ENCODE results near the gene MLC1.

The MLC1 gene

DNA sequence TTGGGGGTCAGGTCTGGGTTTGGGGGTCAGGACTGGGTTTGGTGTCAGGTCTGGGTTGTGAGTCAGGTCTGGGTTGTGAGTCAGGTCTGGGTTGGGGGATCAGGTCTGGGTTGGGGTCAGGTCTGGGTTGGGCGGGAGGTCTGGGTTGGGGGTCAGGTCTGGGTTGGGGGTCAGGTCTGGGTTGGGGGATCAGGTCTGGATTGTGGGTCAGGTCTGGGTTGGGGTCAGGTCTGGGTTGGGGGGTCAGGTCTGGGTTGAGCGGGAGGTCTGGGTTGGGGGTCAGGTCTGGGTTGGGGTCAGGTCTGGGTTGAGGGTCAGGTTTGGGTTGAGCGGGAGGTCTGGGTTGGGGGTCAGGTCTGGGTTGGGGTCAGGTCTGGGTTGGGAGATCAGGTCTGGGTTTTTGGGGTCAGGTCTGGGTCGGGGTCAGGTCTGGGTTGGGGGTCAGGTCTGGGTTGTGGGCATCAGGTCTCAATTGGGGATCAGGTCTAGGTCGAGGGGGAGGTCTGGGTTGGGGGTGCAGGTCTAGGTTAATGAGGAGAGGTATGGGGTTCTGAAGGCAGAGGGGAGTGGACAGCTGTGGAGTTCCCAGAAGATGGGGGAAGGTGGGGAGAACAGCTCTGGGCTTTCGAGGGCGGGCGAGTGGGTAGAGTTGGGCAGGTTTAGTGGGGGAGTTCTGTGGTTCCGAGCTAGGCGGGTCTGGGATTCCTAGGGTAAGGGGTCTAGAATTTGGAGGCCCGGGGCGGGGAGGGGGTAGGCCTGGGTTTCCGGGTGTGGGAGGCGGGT is 27.8 kb downstream of the MLC1 start:
- no peak for DNase-seq

GRCh38 chr22:50056214-50056972 is 28.8 kb downstream of the MLC1 start:
- no peak for DNase-seq

DNA sequence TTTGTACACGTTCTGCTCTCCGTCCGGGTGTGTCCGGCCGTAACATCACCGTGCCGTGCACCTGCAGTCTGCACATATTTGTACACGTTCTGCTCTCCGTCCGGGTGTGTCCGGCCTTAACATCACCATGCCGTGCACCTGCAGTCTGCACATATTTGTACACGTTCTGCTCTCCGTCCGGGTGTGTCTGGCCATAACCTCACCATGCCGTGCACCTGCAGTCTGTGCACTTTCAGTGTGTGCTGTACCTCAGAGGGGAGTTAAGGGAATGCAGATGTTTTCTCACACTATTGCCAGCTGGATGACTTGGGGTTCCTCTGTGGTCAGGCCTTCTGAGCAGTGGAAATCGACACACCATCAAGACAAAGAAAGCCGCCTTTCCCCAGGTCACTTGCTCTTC is 31.4 kb downstream of the MLC1 start:
- no peak for DNase-seq

- DNase-seq = no peak
Observed at GRCh38 chr22:50051930-50052329, 33.3 kb downstream of the MLC1 start.

DNA sequence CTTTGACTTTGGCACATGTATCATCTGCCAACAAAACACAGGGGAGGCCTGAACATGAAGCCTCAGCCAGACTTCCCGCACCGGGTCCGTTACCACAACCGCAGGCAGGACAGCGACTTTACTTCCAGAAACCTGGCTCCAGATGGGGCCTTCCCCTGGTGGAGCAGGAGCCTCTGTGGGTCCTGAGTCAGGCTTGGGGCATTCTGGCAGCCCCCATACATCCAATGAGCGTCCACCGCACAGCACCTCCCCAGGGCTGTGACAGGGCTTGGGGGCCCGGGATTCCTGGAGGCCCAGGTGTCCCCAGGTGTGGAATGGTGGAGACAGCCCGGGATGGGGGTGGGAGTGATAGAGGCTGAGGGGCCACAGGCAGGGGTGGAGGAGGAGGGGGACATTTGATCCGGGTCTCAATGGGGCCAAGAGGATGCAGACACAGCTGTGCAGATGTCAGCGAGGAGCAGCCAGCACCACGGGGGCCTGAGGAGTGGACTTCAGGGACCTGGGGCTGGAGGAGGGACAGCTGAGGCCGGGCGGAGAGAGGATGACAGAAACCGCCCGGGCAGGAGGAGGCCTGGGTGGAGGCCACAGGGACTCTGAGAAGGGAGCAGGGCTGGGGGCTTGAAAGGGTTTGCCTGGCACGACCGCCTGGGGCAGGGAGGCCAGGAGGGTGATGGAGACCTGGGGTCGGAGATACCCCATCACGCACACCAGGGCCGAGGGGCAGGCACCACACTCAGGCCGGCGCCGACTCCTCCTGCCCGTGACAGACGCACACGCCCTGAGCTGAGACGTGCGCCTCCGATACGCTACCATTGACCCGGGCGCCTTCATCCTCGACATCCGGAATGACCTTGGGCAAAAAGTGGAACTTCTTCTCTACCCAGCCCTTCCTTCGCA is 35.7 kb downstream of the MLC1 start:
- DNase-seq = no peak

GRCh38 chr22:50048836-50049235 is 36.4 kb downstream of the MLC1 start:
- no peak for DNase-seq

DNA sequence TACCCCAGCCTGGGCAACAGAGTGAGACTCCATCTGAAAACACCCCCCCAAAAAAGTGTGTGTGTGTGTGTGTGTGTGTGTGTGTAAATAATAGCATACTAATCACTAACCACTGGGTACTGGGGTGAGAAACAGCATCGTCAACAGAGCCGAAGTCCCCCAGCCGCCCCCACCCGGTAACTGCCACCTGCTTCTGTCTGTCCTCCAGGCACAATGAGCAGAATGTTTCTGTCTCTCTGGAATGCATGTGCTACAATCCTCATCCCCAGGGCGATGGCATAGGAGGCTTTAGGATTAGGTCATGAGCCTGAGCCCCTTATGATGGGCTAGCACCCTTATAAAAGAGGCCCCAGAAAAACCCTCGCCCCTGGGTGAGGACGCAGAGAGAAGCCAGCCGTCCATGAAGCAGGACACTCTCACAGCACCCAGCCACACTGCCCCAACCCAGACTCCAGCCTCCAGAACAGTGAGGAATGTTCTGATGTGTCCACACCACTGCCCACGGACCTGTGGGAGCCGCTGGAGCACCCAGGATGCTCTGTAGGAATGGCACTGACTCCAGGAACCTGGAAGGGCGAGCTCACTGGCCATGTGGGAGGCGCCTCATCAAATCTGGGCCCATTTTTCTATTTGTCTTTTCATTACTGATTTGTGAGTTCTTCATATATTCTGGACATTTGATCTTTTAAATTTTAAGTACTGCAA is 37.0 kb downstream of the MLC1 start:
- DNase-seq = no peak

DNA sequence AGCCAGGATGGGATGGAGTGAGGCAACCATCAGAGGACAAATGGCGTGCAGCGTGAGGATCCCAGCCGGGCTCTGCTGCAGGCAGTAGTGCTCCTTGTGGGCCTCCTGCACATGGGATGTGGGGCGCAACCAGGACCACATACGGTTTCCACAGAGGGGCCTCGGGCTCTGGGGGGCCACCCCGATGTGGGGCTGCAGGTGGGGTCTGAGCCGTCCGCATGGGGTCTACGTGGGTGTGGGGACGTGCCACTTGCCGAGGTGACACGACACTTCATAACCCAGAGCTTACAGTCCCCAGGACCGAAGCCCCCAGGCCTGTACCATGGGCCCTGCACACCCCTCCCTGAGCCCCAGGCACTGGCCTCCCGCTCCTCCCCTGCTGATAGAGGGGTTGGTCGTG is 37.9 kb downstream of the MLC1 start:
- DNase-seq = no peak

DNA sequence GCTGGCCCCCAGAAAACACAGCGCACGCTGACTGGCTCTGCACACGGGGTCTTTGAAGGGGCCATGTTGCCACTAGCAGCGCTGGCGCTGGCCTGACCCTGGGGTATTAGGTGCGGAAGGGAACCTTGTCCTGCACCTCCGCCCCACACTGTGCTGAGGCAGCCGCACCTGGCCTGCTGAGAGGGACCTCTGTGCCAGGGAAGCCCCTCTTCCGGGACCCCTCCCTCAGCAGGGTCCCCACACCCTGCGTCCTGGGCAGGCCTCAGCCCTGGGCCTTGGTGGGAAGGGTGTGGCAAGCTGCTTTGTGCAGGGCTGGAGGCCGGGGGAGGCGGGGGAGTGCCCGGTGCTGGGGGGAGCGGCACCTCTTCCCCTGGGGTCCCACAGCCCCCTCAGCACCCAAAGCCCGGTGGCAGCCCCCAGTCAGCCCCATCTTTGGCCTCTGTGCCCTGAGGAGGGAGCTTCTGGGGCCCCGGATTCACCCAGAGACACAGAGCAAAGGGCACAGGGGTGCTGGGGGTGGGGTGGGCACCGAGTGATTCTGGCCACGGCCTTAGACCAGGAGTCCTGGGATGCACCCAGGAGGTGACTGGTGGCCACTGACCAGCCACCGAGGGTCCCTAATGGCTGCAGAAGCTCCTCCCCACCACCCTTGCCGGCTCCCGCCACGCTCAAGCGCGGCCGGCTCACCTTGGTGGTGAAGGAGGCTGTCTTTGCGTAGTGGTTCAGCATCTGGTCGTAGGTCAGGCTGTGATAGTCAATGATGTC is 38.6 kb downstream of the MLC1 start:
- no peak for DNase-seq

- no peak for DNase-seq
Observed at GRCh38 chr22:50046019-50046415, 39.2 kb downstream of the MLC1 start.

GRCh38 chr22:50045211-50046018 is 39.8 kb downstream of the MLC1 start:
- DNase-seq = no peak

- DNase-seq = no peak
Observed at GRCh38 chr22:50044485-50045118, 40.6 kb downstream of the MLC1 start.

DNA sequence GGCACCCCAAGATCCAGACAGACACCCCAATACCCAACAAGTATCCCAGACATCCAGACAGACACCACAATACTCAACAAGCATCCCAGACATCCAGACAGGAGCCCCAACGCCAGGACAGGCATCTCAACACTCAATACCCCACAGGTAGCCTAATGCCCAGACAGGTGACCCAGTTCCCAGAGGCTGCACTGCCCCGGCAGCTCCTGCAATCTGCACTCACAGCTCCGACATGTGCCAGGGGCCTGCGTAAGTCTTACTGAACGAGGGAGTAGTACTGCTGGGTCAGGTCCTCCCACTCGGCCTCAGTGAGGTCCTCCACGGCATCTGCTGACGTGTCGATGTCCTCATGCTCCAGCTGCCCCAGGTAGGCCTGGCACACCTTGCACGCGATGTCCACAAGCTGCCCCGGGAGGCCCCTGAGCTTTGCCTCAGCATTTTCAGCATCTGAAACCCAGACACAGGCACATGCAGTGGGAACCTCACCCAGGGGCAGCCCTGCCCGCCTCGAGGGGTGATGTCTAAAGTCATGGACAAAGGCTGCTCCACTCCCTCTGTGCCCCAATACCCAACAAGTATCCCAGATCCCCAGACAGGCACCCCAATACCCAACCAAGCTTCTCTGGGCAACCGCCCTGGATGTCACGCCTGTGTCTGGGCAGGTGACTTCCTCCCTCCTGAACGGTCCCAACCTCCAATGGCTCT is 43.7 kb downstream of the MLC1 start:
- DNase-seq = no peak

DNA sequence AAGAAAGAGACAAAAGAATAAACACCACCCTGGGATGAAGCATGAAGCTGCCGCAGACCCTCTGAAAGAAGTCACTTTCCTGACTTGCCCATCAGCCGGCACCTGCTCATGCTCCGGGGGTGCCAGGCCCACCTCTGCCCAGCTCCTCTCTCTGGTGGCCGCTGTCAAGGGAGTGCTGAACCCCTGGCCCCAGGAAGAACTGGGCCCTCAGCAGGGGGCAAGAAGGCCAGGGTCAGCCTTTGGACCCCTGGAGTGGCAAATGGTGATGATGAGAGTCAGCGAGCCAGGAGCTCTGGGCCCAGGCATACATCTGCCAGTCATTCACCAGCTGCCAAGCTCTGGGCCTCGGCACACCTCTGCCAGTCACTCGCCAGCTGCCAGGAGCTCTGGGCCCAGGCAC is 44.5 kb downstream of the MLC1 start:
- DNase-seq = no peak

GRCh38 chr22:50039669-50040443 is 45.4 kb downstream of the MLC1 start:
- DNase-seq = no peak

DNA sequence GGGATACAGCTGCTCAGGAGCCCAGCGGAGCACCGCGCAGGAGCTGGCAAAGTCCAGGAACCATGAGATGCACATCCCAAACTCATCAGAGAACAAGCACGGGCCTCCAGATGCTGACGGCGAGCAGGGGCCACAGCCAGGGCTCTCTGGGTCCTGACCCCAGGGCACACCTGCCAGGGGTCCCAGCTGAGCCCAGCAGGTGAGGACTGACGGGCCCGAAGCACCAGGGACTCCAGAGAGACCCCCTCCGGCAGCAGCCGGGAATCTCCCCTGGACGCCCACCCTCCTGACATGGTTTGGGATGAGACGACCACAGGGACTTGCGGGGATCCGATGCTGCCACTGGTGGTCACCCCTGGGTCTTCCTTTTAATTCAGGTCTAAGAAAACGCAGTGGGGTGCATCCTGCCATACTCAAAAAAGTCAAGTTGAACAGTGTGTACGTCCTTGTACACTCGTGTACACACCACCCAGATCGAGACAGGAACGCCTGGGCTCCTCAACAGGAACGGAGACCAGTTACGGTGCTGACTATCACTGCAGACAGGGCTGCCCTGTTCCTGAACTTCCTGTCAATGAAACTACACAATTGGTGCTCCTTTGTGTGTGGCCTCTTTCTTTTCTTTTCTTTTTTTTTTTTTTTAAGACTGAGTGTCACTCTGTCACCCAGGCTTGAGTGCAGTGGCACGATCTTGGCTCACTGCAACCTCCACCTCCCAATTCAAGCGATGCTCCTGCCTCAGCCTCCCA is 49.1 kb downstream of the MLC1 start:
- no peak for DNase-seq

DNA sequence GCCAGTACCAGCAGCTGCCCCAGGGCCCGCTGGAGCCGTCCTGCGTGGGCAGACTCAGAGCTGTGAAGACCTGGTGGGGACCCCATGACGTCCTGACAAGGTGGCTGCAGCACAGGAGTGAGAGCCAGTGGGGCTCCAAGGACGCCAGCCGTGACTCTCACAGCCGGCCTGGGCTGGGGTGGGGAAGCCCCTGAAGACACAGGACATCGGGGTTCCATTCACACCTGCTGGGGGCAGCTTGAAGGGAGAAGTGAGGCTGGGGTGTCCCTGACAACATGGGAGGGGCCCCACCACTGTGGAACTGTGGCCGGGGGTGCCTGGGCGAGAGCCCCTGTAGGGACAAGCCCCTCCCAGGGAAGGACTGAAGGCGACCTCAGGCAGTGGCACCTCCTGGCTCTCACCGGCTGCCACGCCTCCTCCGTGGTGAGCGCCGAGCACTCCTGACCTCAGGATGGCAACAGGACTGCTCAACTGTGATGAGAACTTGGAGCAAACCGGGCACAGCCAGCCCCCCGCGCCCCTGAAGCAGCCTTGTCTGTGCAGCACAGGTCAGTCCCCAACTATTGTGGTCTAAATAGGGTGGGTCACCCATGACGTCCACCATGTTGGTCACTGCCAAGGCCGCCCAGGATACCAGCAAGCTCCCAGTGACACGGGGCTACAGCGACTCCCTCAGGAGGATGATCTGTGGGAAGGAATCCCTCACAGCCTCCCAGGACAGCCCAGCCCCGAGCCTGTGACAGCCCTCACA is 49.9 kb downstream of the MLC1 start:
- DNase-seq = no peak
